ENCODE data around the gene YWHAQ. TPM values are rescaled to one million over a fixed set of nuclear protein-coding genes. Genes with fewer than 3 reads are reported as not detected.
"Not testable (repeated sequence)": the region's sequence is repeated elsewhere in the genome, so short reads cannot be mapped to it uniquely, and the experiment has no call there.

The YWHAQ gene
- total and polyA plus RNA-seq, 2 donors from 2014 or later = 168 to 262 TPM

DNA sequence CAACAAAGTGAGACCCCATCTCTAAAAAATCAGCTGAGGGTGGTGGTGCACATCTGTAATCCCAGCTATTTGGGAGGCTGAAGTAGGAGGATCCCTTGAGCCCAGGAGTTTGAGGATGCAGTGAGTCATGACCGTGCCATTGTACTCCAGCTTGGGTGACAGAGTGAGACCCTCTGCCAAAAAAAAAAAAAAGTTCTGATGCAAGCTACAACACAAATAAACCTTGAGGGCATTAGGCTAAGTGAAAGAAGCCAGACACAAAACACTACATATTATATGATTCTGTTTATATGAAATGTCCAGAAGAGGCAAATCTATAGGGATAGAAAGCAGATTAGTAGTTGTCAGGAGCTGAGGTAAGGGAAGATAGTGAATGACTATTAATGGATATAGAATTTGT, 13.0 kb downstream of the YWHAQ start:
- H3K4me3 ChIP-seq (ENCODE audit: low read length in 3 of 3) = no peak overlapping the region
- H3K9ac ChIP-seq (ENCODE audit: low read length in 3 of 3) = no peak overlapping the region
- H3K36me3 ChIP-seq (ENCODE audit: control insufficient read depth in 2 of 3, insufficient read depth in 3 of 3, low read length in 3 of 3) = peaks cover 0 to under 1% (median 0%) of the 10 kb centered on the region in 3 donors
- intact Hi-C loops (cut with DNase I) = no loop called here
- H3K27ac ChIP-seq (ENCODE audit: low read depth in 2 of 2, low read length in 2 of 2) = no peak overlapping the region
- TF ChIP-seq, protein P1, sequence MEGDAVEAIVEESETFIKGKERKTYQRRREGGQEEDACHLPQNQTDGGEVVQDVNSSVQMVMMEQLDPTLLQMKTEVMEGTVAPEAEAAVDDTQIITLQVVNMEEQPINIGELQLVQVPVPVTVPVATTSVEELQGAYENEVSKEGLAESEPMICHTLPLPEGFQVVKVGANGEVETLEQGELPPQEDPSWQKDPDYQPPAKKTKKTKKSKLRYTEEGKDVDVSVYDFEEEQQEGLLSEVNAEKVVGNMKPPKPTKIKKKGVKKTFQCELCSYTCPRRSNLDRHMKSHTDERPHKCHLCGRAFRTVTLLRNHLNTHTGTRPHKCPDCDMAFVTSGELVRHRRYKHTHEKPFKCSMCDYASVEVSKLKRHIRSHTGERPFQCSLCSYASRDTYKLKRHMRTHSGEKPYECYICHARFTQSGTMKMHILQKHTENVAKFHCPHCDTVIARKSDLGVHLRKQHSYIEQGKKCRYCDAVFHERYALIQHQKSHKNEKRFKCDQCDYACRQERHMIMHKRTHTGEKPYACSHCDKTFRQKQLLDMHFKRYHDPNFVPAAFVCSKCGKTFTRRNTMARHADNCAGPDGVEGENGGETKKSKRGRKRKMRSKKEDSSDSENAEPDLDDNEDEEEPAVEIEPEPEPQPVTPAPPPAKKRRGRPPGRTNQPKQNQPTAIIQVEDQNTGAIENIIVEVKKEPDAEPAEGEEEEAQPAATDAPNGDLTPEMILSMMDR (IDR thresholded peaks at IDR 0.05; ENCODE audit: borderline replicate concordance, extremely low read depth, insufficient read depth) = no peak
- no peaks in the 10 kb centered on the region for H3K27me3 ChIP-seq (ENCODE audit: control insufficient read depth, insufficient read depth, low read length)
- H3K9me3 ChIP-seq (ENCODE audit: control insufficient read depth in 2 of 3, insufficient read depth in 1 of 3, low read length in 3 of 3) = no peaks in the 10 kb centered on the region
- H3K4me1 ChIP-seq (ENCODE audit: control insufficient read depth in 2 of 3, insufficient read depth in 2 of 3, low read depth in 1 of 3, low read length in 3 of 3) = peaks cover 4 to 5% (median 5%) of the 10 kb centered on the region in 3 donors
- no peak for DNase-seq
- FAIRE-seq = no peak

DNA sequence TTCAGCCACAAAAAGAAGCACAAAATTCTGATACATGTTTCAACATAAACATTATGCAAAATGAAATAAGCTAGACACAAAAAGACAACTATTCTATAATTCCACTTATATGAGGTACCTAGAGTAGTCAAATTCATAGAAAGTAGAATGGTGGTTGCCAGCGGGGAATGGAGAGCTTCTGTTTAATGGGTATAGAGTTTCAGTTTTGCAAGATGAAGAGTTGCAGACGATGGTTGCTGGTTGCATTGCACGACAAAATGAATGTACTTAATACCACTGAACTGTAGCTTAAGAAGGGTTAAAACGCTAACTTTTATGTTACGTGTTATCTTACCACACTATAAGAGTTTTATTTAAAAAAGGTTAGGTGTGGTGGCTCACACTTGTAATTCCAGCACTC, 13.5 kb downstream of the YWHAQ start:
- TF ChIP-seq, protein P1 (IDR thresholded peaks at IDR 0.05; ENCODE audit: borderline replicate concordance, extremely low read depth, insufficient read depth) = no peak
- no peak overlapping the region for H3K4me3 ChIP-seq (ENCODE audit: low read length in 3 of 3)
- no peaks in the 10 kb centered on the region for H3K27me3 ChIP-seq (ENCODE audit: control insufficient read depth, insufficient read depth, low read length)
- DNase-seq (no peak), FAIRE-seq (no peak)
- no peak overlapping the region for H3K9ac ChIP-seq (ENCODE audit: low read length in 3 of 3)
- H3K4me1 ChIP-seq (ENCODE audit: control insufficient read depth in 2 of 3, insufficient read depth in 2 of 3, low read depth in 1 of 3, low read length in 3 of 3) = peaks cover 4 to 5% (median 5%) of the 10 kb centered on the region in 3 donors
- no peaks in the 10 kb centered on the region for H3K36me3 ChIP-seq (ENCODE audit: control insufficient read depth in 2 of 3, insufficient read depth in 3 of 3, low read length in 3 of 3)
- intact Hi-C loops (cut with DNase I) = no loop called here
- no peak overlapping the region for H3K27ac ChIP-seq (ENCODE audit: low read depth in 2 of 2, low read length in 2 of 2)
- H3K9me3 ChIP-seq (ENCODE audit: control insufficient read depth in 2 of 3, insufficient read depth in 1 of 3, low read length in 3 of 3) = no peaks in the 10 kb centered on the region

DNA sequence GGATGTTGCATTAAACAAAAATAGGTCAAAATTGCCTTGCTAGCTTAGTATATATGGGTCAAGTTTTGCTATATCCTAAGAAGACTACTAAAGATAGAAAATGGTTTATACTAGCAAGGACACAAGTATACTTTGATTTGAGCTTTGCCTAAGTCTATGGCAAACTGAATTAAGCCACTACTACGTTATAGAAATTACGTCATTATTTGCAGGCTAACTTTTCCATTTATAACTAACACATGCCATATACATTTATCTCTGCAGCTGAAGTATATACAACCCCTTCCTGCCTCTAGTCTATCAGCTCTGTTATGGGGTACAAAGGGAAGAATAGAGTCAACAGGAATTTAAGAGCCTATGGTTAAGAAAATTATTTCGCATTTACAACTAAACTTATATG, 16.2 kb downstream of the YWHAQ start:
- Histone ChIP-seq H3K4me1 (ENCODE audit: control insufficient read depth in 2 of 3, insufficient read depth in 2 of 3, low read depth in 1 of 3, low read length in 3 of 3) (peaks cover 0 to 5% (median 2%) of the 10 kb centered on the region in 3 donors), H3K4me3 (ENCODE audit: low read length in 3 of 3) (no peak overlapping the region), H3K27me3 (ENCODE audit: control insufficient read depth, insufficient read depth, low read length) (no peaks in the 10 kb centered on the region), H3K36me3 (ENCODE audit: control insufficient read depth in 2 of 3, insufficient read depth in 3 of 3, low read length in 3 of 3) (no peaks in the 10 kb centered on the region), H3K27ac (ENCODE audit: low read depth in 2 of 2, low read length in 2 of 2) (no peak overlapping the region), H3K9ac (ENCODE audit: low read length in 3 of 3) (no peak overlapping the region), H3K9me3 (ENCODE audit: control insufficient read depth in 2 of 3, insufficient read depth in 1 of 3, low read length in 3 of 3) (no peaks in the 10 kb centered on the region)
- DNase-seq = no peak
- FAIRE-seq = no peak
- TF ChIP-seq, protein P1 (IDR thresholded peaks at IDR 0.05; ENCODE audit: borderline replicate concordance, extremely low read depth, insufficient read depth) = no peak
- intact Hi-C loops (cut with DNase I) = no loop called here

DNA sequence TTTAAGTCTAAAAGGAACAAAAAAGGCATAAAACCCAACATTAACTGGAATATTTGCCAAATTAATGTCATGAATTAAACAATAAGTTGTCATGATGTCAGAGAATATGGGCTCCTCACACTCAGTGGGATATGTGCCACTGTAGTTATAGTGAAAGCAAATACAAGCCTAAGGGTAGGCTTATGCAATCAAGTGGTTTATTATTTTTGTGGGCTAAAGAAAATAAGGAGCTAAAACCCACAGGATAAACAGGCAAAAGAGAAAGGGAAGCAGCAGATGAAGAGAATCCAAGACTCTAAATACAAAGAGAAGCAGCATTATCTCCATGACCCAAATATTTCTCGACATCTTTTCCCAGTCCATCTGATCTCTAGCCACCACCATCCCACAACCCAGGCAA, 17.5 kb downstream of the YWHAQ start:
- no peaks in the 10 kb centered on the region for H3K27me3 ChIP-seq (ENCODE audit: control insufficient read depth, insufficient read depth, low read length)
- H3K9me3 ChIP-seq (ENCODE audit: control insufficient read depth in 2 of 3, insufficient read depth in 1 of 3, low read length in 3 of 3) = no peaks in the 10 kb centered on the region
- FAIRE-seq = no peak
- H3K27ac ChIP-seq (ENCODE audit: low read depth in 2 of 2, low read length in 2 of 2) = no peak overlapping the region
- TF ChIP-seq, protein P1 (IDR thresholded peaks at IDR 0.05; ENCODE audit: borderline replicate concordance, extremely low read depth, insufficient read depth) = no peak
- no peak overlapping the region for H3K4me3 ChIP-seq (ENCODE audit: low read length in 3 of 3)
- no peak for DNase-seq
- H3K4me1 ChIP-seq (ENCODE audit: control insufficient read depth in 2 of 3, insufficient read depth in 2 of 3, low read depth in 1 of 3, low read length in 3 of 3) = peaks cover 0 to 5% (median 4%) of the 10 kb centered on the region in 3 donors
- H3K9ac ChIP-seq (ENCODE audit: low read length in 3 of 3) = no peak overlapping the region
- no peaks in the 10 kb centered on the region for H3K36me3 ChIP-seq (ENCODE audit: control insufficient read depth in 2 of 3, insufficient read depth in 3 of 3, low read length in 3 of 3)
- intact Hi-C loops (cut with DNase I) = no loop called here

DNA sequence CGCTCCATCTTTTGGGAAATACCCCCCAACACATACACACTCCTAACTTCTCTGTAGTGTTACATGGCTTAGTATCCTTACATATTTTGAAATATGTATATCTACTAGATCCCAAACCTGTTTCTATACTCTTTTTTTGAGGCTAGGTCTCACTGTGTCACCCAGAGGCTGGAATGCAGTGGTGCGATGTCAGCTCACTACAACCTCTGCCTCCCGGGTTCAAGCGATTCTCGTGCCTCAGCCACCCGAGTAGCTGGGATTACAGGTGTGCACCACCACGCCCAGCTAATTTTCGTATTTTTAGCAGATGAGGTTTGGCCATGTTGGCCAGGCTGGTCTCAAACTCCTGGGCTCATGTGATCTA, 19.3 kb downstream of the YWHAQ start:
- FAIRE-seq; DNase-seq; intact Hi-C loops (cut with DNase I); H3K4me1 ChIP-seq (ENCODE audit: control insufficient read depth in 2 of 3, insufficient read depth in 2 of 3, low read depth in 1 of 3, low read length in 3 of 3); H3K4me3 ChIP-seq (ENCODE audit: low read length in 3 of 3); H3K36me3 ChIP-seq (ENCODE audit: control insufficient read depth in 2 of 3, insufficient read depth in 3 of 3, low read length in 3 of 3); H3K27ac ChIP-seq (ENCODE audit: low read depth in 2 of 2, low read length in 2 of 2); H3K27me3 ChIP-seq (ENCODE audit: control insufficient read depth, insufficient read depth, low read length); H3K9ac ChIP-seq (ENCODE audit: low read length in 3 of 3); H3K9me3 ChIP-seq (ENCODE audit: control insufficient read depth in 2 of 3, insufficient read depth in 1 of 3, low read length in 3 of 3): not testable (repeated sequence)
